SU-DHL-6 (cell line): Measurements from ENCODE around the gene TMPRSS4.

Experiments used
- CTCF ChIP-seq: fragments of 200-600 bp; sonication (generic); IDR thresholded peaks from one replicate; pipeline ENCODE4 v1.5.1; 2017; ENCODE audit warnings: antibody characterized with exemption, mild to moderate bottlenecking, low read length, moderate library complexity; ENCODE audit not compliant: insufficient read depth, poor library complexity, severe bottlenecking
- EZH2phosphoT487 ChIP-seq: fragments of 200-600 bp; sonication (generic), shearing (Covaris generic); conservative IDR thresholded peaks from 2 replicates; pipeline ENCODE4 v1.6.1; 2018; ENCODE audit warnings: mild to moderate bottlenecking, antibody characterized with exemption, low read length, moderate library complexity, mixed read lengths

DNA sequence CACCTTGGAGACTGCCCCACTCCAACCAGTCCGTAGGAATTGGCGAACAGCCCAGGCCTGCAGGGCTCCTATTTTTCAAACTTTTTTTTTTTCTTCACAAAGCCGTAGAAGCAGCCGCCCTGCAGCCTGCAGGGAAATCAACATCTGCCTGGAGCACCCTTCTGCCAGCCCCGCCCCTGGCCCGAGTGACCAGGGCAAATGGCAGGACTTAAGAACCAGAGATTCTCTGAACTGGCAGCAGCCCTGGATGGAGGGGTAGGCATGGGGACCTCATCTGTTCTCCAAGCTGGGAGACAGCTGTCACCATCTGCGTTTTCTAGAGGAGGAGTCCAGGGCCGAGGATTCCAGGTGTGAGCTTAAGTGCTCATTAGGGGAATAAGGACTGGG is 94.0 kb downstream of the TMPRSS4 start:
- no peak for TF ChIP-seq CTCF
- no peak for TF ChIP-seq EZH2phosphoT487
